GM19035 (cell line): ENCODE measurements around the gene LRRIQ3.
"Not testable (repeated sequence)": the region's sequence is repeated elsewhere in the genome, so short reads cannot be mapped to it uniquely, and the experiment has no call there.

Experiments
- ATAC-seq: cut with Tn5 transposase; IDR thresholded peaks from one replicate; pipeline ENCODE4 v1.9.1; 2021; ENCODE audit not compliant: unreplicated experiment

LRRIQ3 gene, protein sequence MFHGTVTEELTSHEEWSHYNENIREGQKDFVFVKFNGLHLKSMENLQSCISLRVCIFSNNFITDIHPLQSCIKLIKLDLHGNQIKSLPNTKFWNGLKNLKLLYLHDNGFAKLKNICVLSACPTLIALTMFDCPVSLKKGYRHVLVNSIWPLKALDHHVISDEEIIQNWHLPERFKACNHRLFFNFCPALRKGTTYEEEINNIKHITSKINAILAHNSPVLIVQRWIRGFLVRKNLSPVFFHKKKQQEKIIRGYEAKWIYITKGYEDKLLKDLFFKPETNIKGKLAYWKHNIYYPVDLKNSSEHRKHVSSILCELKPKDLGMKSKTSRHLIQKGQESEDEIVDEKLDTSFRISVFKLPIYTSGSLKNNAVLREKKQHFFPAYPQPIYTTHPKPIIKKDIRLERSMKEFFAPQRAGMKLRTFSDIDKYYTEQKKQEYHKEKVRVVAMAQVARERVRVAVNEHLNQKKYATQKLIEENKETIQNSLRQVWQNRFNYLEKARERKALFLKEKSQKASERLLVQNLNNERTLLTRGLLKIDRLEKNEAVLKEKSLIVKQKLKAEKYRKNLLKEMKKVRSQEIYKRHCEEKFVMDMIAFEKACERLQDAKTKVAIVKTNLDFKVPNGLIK

GRCh38 chr1:74197657-74198552 is at the start of gene LRRIQ3, which contains the start of gene FPGT:
TSS of gene LRRIQ3 (minus strand) at chr1:74198176. CDS start at chr1:74183684, 14,492 bp downstream.
TSS of gene FPGT (plus strand) at chr1:74198242. CDS start at chr1:74198279, 37 bp downstream.
- peak; percentile 95 for ATAC-seq

DNA sequence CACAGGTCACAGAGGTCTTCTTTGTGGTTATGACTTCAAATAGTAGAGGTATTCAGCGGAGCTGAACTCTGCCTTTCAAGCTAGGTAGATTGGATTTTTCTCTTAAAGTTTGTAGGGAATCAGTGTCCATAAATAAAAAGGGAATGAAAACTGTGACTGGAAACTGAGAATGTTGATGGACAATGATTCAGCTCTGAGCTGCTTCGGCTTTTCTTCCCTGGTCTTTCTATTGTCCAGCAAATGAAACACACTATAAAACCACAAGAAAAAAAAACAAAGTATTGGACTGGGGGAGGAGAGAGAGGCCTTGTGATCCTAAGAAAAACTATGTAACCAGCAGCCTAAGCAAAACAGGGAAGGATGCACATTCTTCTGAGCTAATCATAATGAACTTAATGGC is 48.3 kb upstream of the LRRIQ3 start:
- no peak for ATAC-seq

DNA sequence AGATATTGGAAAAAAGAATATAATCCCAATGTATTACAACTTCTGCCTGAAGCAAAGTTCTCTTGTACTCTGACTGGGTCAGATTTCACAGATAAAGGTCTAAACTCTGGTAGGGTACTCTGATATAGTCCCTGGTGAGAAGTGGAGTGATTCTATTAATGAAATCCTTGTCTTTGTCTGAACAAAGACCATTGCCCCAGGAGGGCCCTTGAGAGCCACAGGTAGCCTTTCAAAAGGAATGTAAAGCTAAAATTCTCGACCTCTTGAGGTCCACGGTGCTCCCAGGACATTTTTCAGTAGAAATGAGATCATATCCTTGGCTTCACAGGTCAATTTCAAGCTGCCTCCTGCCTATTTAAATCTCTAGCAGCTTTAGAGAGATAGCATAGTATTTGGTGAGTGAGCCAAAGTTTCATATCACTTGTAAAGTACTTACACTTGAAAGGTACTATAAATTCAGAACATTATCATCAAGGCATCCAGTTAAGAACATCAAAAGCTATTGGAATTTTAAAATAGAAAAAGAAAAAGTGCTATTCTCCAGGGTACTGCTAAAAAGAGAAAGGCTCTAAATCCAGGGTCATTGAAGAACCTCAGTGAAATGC is 47.3 kb upstream of the LRRIQ3 start:
- ATAC-seq: no peak

GRCh38 chr1:74237787-74238186 is 39.8 kb upstream of the LRRIQ3 start:
- no peak for ATAC-seq

GRCh38 chr1:74237035-74237434 is 39.1 kb upstream of the LRRIQ3 start:
- ATAC-seq: no peak

DNA sequence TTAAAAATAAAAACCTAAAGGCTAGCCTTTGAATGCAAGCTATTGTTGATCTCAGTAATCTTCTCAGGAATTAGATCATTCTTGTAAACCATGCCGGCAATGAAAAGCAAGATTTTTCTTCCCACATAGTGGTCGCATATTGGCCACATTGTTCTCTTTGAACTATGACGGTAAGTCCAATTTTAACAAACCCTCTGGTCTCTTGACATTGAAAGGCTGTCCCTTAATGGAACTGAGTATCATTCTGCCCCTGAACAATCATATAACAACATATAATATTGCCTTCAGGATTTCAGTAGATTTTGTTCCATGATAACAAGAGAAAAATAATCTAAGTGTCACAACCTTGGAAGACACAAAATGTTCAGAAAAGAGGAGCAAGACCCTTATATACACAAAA is 38.5 kb upstream of the LRRIQ3 start:
- ATAC-seq: no peak

GRCh38 chr1:74235153-74235552 is 37.2 kb upstream of the LRRIQ3 start, which contains the start of gene TNNI3K:
TSS of gene TNNI3K (plus strand) at chr1:74235387. CDS start at chr1:74235452, 65 bp downstream.
- ATAC-seq: no peak

DNA sequence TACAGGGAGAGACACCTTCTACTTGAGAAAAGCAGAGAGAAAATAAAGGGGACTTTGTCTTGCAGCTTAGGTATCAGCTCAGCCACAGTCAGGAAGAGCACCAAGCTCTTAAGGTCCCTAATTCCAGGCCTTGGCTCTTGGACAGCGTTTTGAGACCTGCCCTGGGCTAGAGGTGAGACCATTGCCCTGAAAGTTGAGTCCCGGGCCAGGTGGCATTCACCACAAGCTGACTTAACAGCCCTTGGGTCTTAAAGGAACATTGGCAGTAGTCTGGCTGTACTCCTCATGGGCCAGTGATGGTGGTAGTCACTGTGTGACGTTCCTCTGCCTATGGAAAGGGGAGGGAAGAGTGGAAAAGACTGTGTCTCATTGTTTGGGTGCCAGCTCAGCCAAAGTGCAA is 25.5 kb upstream of the LRRIQ3 start:
- no peak for ATAC-seq

- ATAC-seq: no peak
These were observed 24.7 kb upstream of the LRRIQ3 start for GRCh38 chr1:74222701-74223100.

GRCh38 chr1:74215229-74215628 is 17.3 kb upstream of the LRRIQ3 start:
- ATAC-seq: no peak

GRCh38 chr1:74205266-74205665 is 7.3 kb upstream of the LRRIQ3 start:
- no peak for ATAC-seq

- ATAC-seq: no peak
These were observed 1.5 kb upstream of the LRRIQ3 start for GRCh38 chr1:74199504-74199903.

DNA sequence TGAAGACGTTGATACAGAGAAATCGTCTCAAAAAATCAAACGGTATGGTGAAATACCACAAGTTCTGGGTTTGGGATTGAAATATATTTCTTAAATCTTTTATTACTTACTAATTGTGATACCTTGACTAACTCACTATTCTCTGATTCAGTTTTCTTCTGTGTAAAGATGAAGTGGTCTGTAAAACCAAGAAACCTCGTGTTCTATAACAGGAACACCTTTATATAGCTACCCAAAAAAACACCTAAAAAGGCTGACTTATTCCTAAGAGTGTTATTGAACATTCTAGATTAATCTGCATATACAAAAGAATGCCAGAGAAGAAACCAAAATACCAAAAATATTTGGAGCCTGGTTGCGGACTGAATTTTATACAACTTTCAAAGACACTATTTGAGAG is 721 bp downstream of the LRRIQ3 start:
- ATAC-seq: no peak

GRCh38 chr1:74195339-74195738 is 2.6 kb downstream of the LRRIQ3 start:
- no peak for ATAC-seq

DNA sequence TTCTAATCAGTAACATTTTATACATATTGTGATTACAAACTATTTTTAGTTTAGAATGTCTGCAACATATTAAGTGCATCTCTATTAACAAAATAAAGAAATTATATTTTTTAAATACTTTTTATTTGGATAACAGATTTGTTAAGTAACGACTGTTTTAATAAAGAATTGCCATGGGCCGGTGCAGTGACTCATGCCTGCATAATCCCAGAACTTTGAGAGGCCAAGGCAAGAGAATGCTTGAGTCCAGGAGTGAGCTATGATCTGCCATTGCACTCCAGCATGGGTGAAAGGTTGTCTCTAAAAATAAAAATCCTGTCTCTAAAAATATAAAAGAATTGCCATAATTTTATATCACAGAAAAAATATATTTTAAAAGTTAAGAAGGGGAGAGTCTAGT is 4.1 kb downstream of the LRRIQ3 start:
- no peak for ATAC-seq

- no peak for ATAC-seq
These were observed 17.5 kb downstream of the LRRIQ3 start for GRCh38 chr1:74180490-74180889.

- ATAC-seq: not testable (repeated sequence)
These were observed 23.6 kb downstream of the LRRIQ3 start for GRCh38 chr1:74174423-74174822.

DNA sequence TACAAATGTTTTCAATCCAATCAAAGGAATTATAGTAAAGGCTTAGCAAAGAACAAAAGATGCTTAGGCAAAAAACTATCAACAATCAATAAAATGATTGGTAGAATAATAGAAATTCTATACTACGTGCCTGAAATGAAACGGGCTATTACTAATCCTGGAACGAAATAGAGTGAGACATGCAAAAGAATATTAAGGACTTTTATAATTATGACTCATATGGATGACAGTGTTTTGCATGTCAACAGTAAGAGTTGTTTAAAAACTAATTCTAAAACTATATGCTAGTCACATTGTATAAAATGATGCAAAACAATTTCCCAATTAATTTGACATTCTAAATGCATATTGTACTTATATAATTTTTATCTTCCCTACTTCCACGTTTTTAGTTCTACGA is 35.6 kb downstream of the LRRIQ3 start:
- ATAC-seq: no peak

- ATAC-seq: no peak
These were observed 36.5 kb downstream of the LRRIQ3 start for GRCh38 chr1:74161497-74161896.

DNA sequence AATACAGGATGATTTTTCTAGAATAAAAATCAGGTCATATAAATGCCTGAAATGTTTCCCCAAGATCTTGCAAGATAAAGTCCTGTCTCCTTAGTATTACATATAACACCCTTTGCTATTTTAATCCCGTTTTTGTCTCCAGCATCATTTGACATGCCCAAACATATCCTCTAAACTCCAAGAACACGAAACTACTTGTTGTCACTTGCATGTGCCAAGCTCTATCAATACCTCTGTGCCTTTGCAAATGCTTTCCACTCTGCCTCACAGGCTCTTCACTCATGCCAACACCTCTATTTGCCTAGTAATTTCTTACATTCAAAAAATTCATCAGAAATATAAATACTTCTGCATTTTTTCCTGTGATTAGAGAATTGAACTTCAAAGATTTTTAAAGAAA is 37.9 kb downstream of the LRRIQ3 start:
- no peak for ATAC-seq

GRCh38 chr1:74145086-74145485 is 52.9 kb downstream of the LRRIQ3 start:
- ATAC-seq: no peak
